CD4-positive, alpha-beta T cell (primary cell): Measurements from ENCODE around the gene LCE3A. TPM values are rescaled to one million over a fixed set of nuclear protein-coding genes. Genes with fewer than 3 reads are reported as not detected.

Experiments used
- ATAC-seq: fragments of 200-7000 bp; cut with Tn5 transposase; one replicate; pipeline ENCODE4 v1.10.0; 2022; ENCODE audit warnings: mild to moderate bottlenecking; ENCODE audit not compliant: poor library complexity
- CTCF ChIA-PET: fragments of 350-600 bp; sonication (Branson Sonifier 250); formaldehyde crosslinking; loops from one replicate; lab custom pipeline; 2021; ENCODE audit warnings: antibody characterized with exemption, inconsistent platforms; lab: Charles Lee
- POLR2A ChIA-PET: fragments of 350-600 bp; sonication (Branson Sonifier 250); formaldehyde crosslinking; loops from one replicate; lab custom pipeline; 2021; ENCODE audit warnings: antibody characterized with exemption, inconsistent platforms; lab: Charles Lee
- DNase-seq, 14 experiments: peaks; one replicate each; pipeline ENCODE4 v3.0.0-alpha.2; 2013 to 2020; ENCODE audit warnings: mixed read lengths in 2 of 14
- H3K27ac ChIP-seq, 2 donors: one replicate each; pipeline versions ENCODE4 v1.5.1 to v1.7.0; 2013; ENCODE audit warnings: low read length in 2 of 2, low read depth in 1 of 2, mild to moderate bottlenecking in 1 of 2
- H3K27me3 ChIP-seq, 2 experiments: 1 replicate in 1 of 2; 2 replicates in 1 of 2; pipeline versions ENCODE4 v1.6.1 to v1.7.0; 2013; ENCODE audit warnings: low read length in 2 of 2, control low read depth in 1 of 2, mild to moderate bottlenecking in 1 of 2, moderate library complexity in 1 of 2; ENCODE audit not compliant: insufficient read depth in 2 of 2, control insufficient read depth in 1 of 2
- H3K36me3 ChIP-seq: one replicate; pipeline ENCODE4 v1.6.1; 2013; ENCODE audit warnings: low read length, control low read depth; ENCODE audit not compliant: insufficient read depth
- H3K4me1 ChIP-seq: one replicate; pipeline ENCODE4 v1.6.1; 2013; ENCODE audit warnings: low read length, control low read depth; ENCODE audit not compliant: insufficient read depth
- H3K4me3 ChIP-seq: one replicate; pipeline ENCODE4 v1.5.1; 2013; ENCODE audit warnings: mild to moderate bottlenecking, low read length, moderate library complexity
- H3K9me3 ChIP-seq, 2 experiments: 1 replicate in 1 of 2; 2 replicates in 1 of 2; pipeline versions ENCODE4 v1.6.1 to v1.7.0; 2013; ENCODE audit warnings: low read length in 2 of 2, mild to moderate bottlenecking in 2 of 2, control low read depth in 1 of 2, moderate library complexity in 1 of 2; ENCODE audit not compliant: control insufficient read depth in 1 of 2, insufficient read depth in 1 of 2
- H3K27ac Mint-ChIP-seq: one replicate; pipeline ENCODE4 v1.8.0; 2020; ENCODE audit warnings: mixed read lengths
- H3K27me3 Mint-ChIP-seq: one replicate; pipeline ENCODE4 v1.8.0; 2021; ENCODE audit warnings: mixed read lengths
- H3K36me3 Mint-ChIP-seq: one replicate; pipeline ENCODE4 v1.8.0; 2021; ENCODE audit warnings: low read depth, mixed read lengths
- H3K4me1 Mint-ChIP-seq: one replicate; pipeline ENCODE4 v1.8.0; 2021; ENCODE audit warnings: low read depth, mixed read lengths
- H3K4me3 Mint-ChIP-seq: one replicate; pipeline ENCODE4 v1.8.0; 2020; ENCODE audit warnings: mild to moderate bottlenecking, mixed read lengths
- H3K9me3 Mint-ChIP-seq: one replicate; pipeline ENCODE4 v1.8.0; 2020; ENCODE audit warnings: mixed read lengths
- intact Hi-C, 2 experiments: fragments of 100-400 bp; cut with DNase I in 1 of 2; cut with micrococcal nuclease in 1 of 2; formaldehyde crosslinking; loops; one replicate each; pipeline versions ENCODE4 v1.15.1 to v1.9.0; 2023 to 2025; cut with DNase I, micrococcal nuclease
- total RNA-seq, 174 experiments: library from RNA in 2 of 174; stranded (reverse) in 2 of 174; gene quantifications; one replicate each; pipeline ENCODE4 v1.2.3 and lab custom pipeline; 2021 to 2026
- TF ChIP-seq, protein P1 (sequence below): fragments of 200-600 bp; IDR thresholded peaks from one replicate; pipeline ENCODE4 v1.8.0; 2022; ENCODE audit warnings: antibody characterized with exemption, mild to moderate bottlenecking

Gene LCE3A
- total RNA-seq, 2 experiments from 2014 or later = not detected

DNA sequence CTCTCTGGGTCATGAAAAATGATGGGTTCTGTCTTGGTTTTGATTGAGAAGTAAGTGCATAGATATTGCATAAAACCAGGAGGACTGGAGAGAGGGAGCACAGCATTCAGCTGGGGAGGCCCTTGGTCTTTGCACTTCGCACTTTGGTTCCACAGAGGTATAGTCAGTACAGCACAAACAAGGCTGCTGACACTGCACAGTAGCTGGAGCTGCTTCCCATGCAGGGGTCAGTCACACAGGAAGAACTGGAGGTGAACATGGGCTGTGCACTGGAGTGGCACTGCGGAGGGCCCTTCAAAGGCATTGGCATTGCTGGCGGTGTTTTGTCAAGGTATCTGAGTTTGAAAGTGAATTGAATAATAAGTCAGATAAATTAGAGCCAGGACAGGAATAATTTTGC, 35.7 kb upstream of the LCE3A start:
- H3K36me3 Mint-ChIP-seq = no peaks in the 10 kb centered on the region
- intact Hi-C loops = no loop called here

GRCh38 chr1:152657677-152658076, 34.8 kb upstream of the LCE3A start:
- TF ChIP-seq, protein P1, sequence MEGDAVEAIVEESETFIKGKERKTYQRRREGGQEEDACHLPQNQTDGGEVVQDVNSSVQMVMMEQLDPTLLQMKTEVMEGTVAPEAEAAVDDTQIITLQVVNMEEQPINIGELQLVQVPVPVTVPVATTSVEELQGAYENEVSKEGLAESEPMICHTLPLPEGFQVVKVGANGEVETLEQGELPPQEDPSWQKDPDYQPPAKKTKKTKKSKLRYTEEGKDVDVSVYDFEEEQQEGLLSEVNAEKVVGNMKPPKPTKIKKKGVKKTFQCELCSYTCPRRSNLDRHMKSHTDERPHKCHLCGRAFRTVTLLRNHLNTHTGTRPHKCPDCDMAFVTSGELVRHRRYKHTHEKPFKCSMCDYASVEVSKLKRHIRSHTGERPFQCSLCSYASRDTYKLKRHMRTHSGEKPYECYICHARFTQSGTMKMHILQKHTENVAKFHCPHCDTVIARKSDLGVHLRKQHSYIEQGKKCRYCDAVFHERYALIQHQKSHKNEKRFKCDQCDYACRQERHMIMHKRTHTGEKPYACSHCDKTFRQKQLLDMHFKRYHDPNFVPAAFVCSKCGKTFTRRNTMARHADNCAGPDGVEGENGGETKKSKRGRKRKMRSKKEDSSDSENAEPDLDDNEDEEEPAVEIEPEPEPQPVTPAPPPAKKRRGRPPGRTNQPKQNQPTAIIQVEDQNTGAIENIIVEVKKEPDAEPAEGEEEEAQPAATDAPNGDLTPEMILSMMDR = no peak
- intact Hi-C loops = no loop called here
- ATAC-seq (no peak), DNase-seq (no peak)
- no peaks in the 10 kb centered on the region for H3K9me3 Mint-ChIP-seq
- peaks cover 22% of the 10 kb centered on the region for H3K27me3 Mint-ChIP-seq
- no peaks in the 10 kb centered on the region for H3K4me1 ChIP-seq
- POLR2A ChIA-PET = no interaction called here
- H3K4me1 Mint-ChIP-seq = no peaks in the 10 kb centered on the region
- H3K36me3 ChIP-seq = no peaks in the 10 kb centered on the region
- no peaks in the 10 kb centered on the region for H3K9me3 ChIP-seq
- no peak overlapping the region for H3K4me3 ChIP-seq
- H3K27ac Mint-ChIP-seq = no peak overlapping the region
- no peak overlapping the region for H3K4me3 Mint-ChIP-seq
- H3K27me3 ChIP-seq = peaks cover 1 to 12% of the 10 kb centered on the region in 2 experiments
- H3K27ac ChIP-seq = no peak overlapping the region
- CTCF ChIA-PET = no interaction called here
- H3K36me3 Mint-ChIP-seq = no peaks in the 10 kb centered on the region

More for the DNA sequence above, 35.7 kb upstream of the LCE3A start:
- H3K4me1 Mint-ChIP-seq = no peaks in the 10 kb centered on the region
- no peaks in the 10 kb centered on the region for H3K9me3 Mint-ChIP-seq
- no peaks in the 10 kb centered on the region for H3K9me3 ChIP-seq
- no peak for ATAC-seq
- H3K4me3 ChIP-seq = no peak overlapping the region
- TF ChIP-seq, protein P1 = no peak
- DNase-seq = no peak
- POLR2A ChIA-PET = no interaction called here
- H3K27ac ChIP-seq = no peak overlapping the region
- peaks cover 29% of the 10 kb centered on the region for H3K27me3 Mint-ChIP-seq
- H3K36me3 ChIP-seq = no peaks in the 10 kb centered on the region
- H3K4me3 Mint-ChIP-seq = no peak overlapping the region
- peaks cover 7 to 18% of the 10 kb centered on the region in 2 experiments for H3K27me3 ChIP-seq
- no peak overlapping the region for H3K27ac Mint-ChIP-seq
- CTCF ChIA-PET = no interaction called here
- no peaks in the 10 kb centered on the region for H3K4me1 ChIP-seq

- H3K9me3 Mint-ChIP-seq = no peaks in the 10 kb centered on the region
- H3K27me3 Mint-ChIP-seq = peaks cover 13% of the 10 kb centered on the region
- Histone ChIP-seq H3K4me1 (no peaks in the 10 kb centered on the region), H3K36me3 (no peaks in the 10 kb centered on the region), H3K4me3 (no peak overlapping the region), H3K9me3 (no peaks in the 10 kb centered on the region), H3K27me3 (peaks cover 0 to 11% of the 10 kb centered on the region in 2 experiments), H3K27ac (no peak overlapping the region)
- DNase-seq (no peak), ATAC-seq (no peak)
- TF ChIP-seq, protein P1 = no peak
- intact Hi-C loops = no loop called here
- POLR2A ChIA-PET = no interaction called here
- H3K4me3 Mint-ChIP-seq = no peak overlapping the region
- H3K4me1 Mint-ChIP-seq = no peaks in the 10 kb centered on the region
- H3K36me3 Mint-ChIP-seq = no peaks in the 10 kb centered on the region
- H3K27ac Mint-ChIP-seq = no peak overlapping the region
- CTCF ChIA-PET = no interaction called here
These were observed 33.6 kb upstream of the LCE3A start for GRCh38 chr1:152656459-152656858.
